Liver (tissue), 9 donors: ENCODE measurements around the gene SEMA4D. TPM values are rescaled to one million over a fixed set of nuclear protein-coding genes. Genes with fewer than 3 reads are reported as not detected.

Experiments used
- DNase-seq: peaks from one replicate; pipeline ENCODE4 v3.0.0-alpha.2; 2017; ENCODE audit warnings: low spot score
- H3K27ac ChIP-seq, 2 donors: one replicate each; pipeline ENCODE4 v1.7.0; 2013; ENCODE audit warnings: inconsistent platforms in 2 of 2, low read length in 2 of 2, control low read depth in 1 of 2, low read depth in 1 of 2, mild to moderate bottlenecking in 1 of 2
- H3K27me3 ChIP-seq, 4 donors: one replicate each; pipeline versions ENCODE4 v1.6.1 to v1.7.0; 2013; ENCODE audit warnings: low read length in 3 of 4, inconsistent platforms in 1 of 4, mild to moderate bottlenecking in 1 of 4, moderate library complexity in 1 of 4; ENCODE audit not compliant: control insufficient read depth in 4 of 4, insufficient read depth in 4 of 4
- H3K36me3 ChIP-seq, 4 donors: one replicate each; pipeline versions ENCODE4 v1.6.1 to v1.7.0; 2013; ENCODE audit warnings: low read length in 3 of 4, mild to moderate bottlenecking in 3 of 4, low read depth in 1 of 4, moderate library complexity in 1 of 4; ENCODE audit not compliant: control insufficient read depth in 4 of 4, insufficient read depth in 3 of 4
- H3K4me1 ChIP-seq, 4 donors: one replicate each; pipeline versions ENCODE4 v1.6.1 to v1.7.0; 2013; ENCODE audit warnings: low read length in 3 of 4, mild to moderate bottlenecking in 3 of 4, moderate library complexity in 1 of 4; ENCODE audit not compliant: control insufficient read depth in 4 of 4, insufficient read depth in 4 of 4
- H3K4me3 ChIP-seq, 3 donors: one replicate each; pipeline versions ENCODE4 v1.6.1 to v1.7.0; 2013; ENCODE audit warnings: low read length in 3 of 3, control low read depth in 1 of 3, low read depth in 1 of 3, mild to moderate bottlenecking in 1 of 3
- H3K9ac ChIP-seq, 2 donors: one replicate each; pipeline ENCODE4 v1.7.0; 2013; ENCODE audit warnings: low read length in 2 of 2, mild to moderate bottlenecking in 2 of 2, moderate library complexity in 2 of 2, control low read depth in 1 of 2, low read depth in 1 of 2
- H3K9me3 ChIP-seq, 4 donors: one replicate each; pipeline versions ENCODE4 v1.6.1 to v1.7.0; 2013; ENCODE audit warnings: low read length in 3 of 4; ENCODE audit not compliant: control insufficient read depth in 4 of 4
- EGR1 ChIP-seq, 2 donors: IDR thresholded peaks; 2 replicates each; pipeline ENCODE4 v1.6.1; 2016 to 2018; ENCODE audit warnings: antibody characterized with exemption in 2 of 2, low read depth in 2 of 2
- FOXA1 ChIP-seq: IDR thresholded peaks from 2 replicates; pipeline ENCODE4 v1.6.1; 2016; ENCODE audit warnings: antibody characterized with exemption
- FOXA2 ChIP-seq: IDR thresholded peaks from 2 replicates; pipeline ENCODE4 v1.6.1; 2016; ENCODE audit warnings: antibody characterized with exemption
- GABPA ChIP-seq, 2 donors: IDR thresholded peaks in 1 of 2; conservative IDR thresholded peaks in 1 of 2; 2 replicates each; pipeline ENCODE4 v1.6.1; 2016; ENCODE audit warnings: antibody characterized with exemption in 2 of 2, mild to moderate bottlenecking in 1 of 2, moderate library complexity in 1 of 2
- HNF4A ChIP-seq, 2 donors: conservative IDR thresholded peaks; 2 replicates each; pipeline ENCODE4 v1.6.1; 2016; ENCODE audit warnings: antibody characterized with exemption in 2 of 2, mild to moderate bottlenecking in 2 of 2
- HNF4G ChIP-seq: IDR thresholded peaks from 2 replicates; pipeline ENCODE4 v1.6.1; 2016; ENCODE audit warnings: antibody characterized with exemption
- NR2F2 ChIP-seq: IDR thresholded peaks from 2 replicates; pipeline ENCODE4 v1.6.1; 2016; ENCODE audit warnings: antibody characterized with exemption
- RAD21 ChIP-seq, 2 donors: IDR thresholded peaks; 2 replicates each; pipeline ENCODE4 v1.6.1; 2016; ENCODE audit warnings: antibody characterized with exemption in 2 of 2, mild to moderate bottlenecking in 2 of 2
- RXRA ChIP-seq, 2 donors: IDR thresholded peaks; 2 replicates each; pipeline ENCODE4 v1.6.1; 2017 to 2018; ENCODE audit warnings: antibody characterized with exemption in 2 of 2, mild to moderate bottlenecking in 1 of 2
- SP1 ChIP-seq: IDR thresholded peaks from 2 replicates; pipeline ENCODE4 v1.6.1; 2018; ENCODE audit warnings: antibody characterized with exemption, mild to moderate bottlenecking
- TAF1 ChIP-seq: conservative IDR thresholded peaks from 2 replicates; pipeline ENCODE4 v1.6.1; 2016; ENCODE audit warnings: antibody characterized with exemption, mild to moderate bottlenecking
- YY1 ChIP-seq: IDR thresholded peaks from 2 replicates; pipeline ENCODE4 v1.6.1; 2016; ENCODE audit warnings: antibody characterized with exemption, mild to moderate bottlenecking
- whole genome bisulfite sequencing: extraction: QIAGEN DNeasy Blood & Tissue Kit; methylation state at CpG from one replicate; pipeline ENCODE4 v1.1.7; 2013; 5-methylcytosine and 5-hydroxymethylcytosine counted together
- polyA plus RNA-seq, 2 donors: library from polyadenylated mRNA; stranded (reverse) in 1 of 2; unstranded in 1 of 2; fragments of 200-250 nt in 1 of 2; fragments of >200 nt in 1 of 2; fragmentation: Nextera tagmentation in 1 of 2; extraction: Ambion mirVana in 1 of 2; gene quantifications; one replicate each; pipeline versions ENCODE4 v1.2.1 to v1.2.3, GENCODE V29; 2013 to 2015
- total RNA-seq, 2 donors: library from RNA; depleted of rRNA; stranded (reverse); fragments of >200 nt; gene quantifications; one replicate each; pipeline ENCODE4 v1.2.3, GENCODE V29; 2014
- TF ChIP-seq, protein P1 (sequence below): IDR thresholded peaks from 2 replicates; pipeline ENCODE4 v1.6.1; 2016; ENCODE audit warnings: antibody characterized with exemption, mild to moderate bottlenecking
- TF ChIP-seq, protein P2 (sequence below): IDR thresholded peaks from 2 replicates; pipeline ENCODE4 v1.6.1; 2016; ENCODE audit warnings: antibody characterized with exemption
- TF ChIP-seq, protein P3 (sequence below): IDR thresholded peaks from 2 replicates; pipeline ENCODE4 v1.6.1; 2016; ENCODE audit warnings: antibody characterized with exemption
- TF ChIP-seq, protein P4 (sequence below): IDR thresholded peaks from 2 replicates; pipeline ENCODE4 v1.6.1; 2016; ENCODE audit warnings: antibody characterized with exemption
- TF ChIP-seq, protein P5 (sequence below): fragments of 150-350 bp; IDR thresholded peaks from 2 replicates; pipeline ENCODE4 v1.5.1; 2017; ENCODE audit warnings: improper control_type of control experiment, low read depth, low read length; ENCODE audit not compliant: missing input control
- donor health status: healthy.
- donor health status: healthy.
- donor health status: healthy.
- donor health status: healthy.
- donor health status: healthy.

SEMA4D gene
- total and polyA plus RNA-seq, 4 donors: 1.4 to 12.0 (median 4.1) TPM

DNA sequence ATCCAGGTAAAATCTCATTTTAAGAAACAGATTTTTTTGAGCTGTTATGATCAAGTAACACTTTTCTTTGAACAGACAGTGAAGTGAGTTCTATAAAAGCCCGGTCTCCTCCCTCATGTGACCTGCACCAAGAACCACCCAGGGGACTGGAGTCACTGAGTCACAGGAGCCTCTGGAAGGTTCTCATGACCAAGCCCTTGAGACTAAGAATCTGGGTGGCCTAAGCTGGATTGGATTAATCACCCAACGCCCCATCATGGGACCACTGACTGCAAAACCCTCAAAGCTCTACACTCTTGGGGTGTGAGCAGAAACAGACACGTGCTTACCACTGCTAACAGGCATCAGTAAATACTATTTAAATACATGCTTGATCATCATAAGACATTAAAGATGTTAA, 131.2 kb downstream of the SEMA4D start:
- Histone ChIP-seq H3K4me1 (peaks cover 0 to 2% (median 0%) of the 10 kb centered on the region in 4 donors), H3K36me3 (peaks cover 0 to 4% (median 2%) of the 10 kb centered on the region in 4 donors), H3K9me3 (no peaks in the 10 kb centered on the region), H3K4me3 (no peak overlapping the region), H3K9ac (no peak overlapping the region), H3K27me3 (no peaks in the 10 kb centered on the region), H3K27ac (no peak overlapping the region)
- TF ChIP-seq FOXA1 (no peak), EGR1 (IDR thresholded peaks at IDR 0.05; ENCODE audit: low read depth in 2 of 2) (no peak), HNF4G (no peak), RXRA (IDR thresholded peaks at IDR 0.05) (no peak), HNF4A (conservative IDR thresholded peaks at IDR 0.05) (no peak), RAD21 (IDR thresholded peaks at IDR 0.05) (no peak), SP1 (no peak), GABPA (IDR thresholded peaks at IDR 0.05 in 1 of 2, conservative IDR thresholded peaks at IDR 0.05 in 1 of 2) (no peak), TAF1 (no peak), FOXA2 (no peak)
- TF ChIP-seq, protein P1, sequence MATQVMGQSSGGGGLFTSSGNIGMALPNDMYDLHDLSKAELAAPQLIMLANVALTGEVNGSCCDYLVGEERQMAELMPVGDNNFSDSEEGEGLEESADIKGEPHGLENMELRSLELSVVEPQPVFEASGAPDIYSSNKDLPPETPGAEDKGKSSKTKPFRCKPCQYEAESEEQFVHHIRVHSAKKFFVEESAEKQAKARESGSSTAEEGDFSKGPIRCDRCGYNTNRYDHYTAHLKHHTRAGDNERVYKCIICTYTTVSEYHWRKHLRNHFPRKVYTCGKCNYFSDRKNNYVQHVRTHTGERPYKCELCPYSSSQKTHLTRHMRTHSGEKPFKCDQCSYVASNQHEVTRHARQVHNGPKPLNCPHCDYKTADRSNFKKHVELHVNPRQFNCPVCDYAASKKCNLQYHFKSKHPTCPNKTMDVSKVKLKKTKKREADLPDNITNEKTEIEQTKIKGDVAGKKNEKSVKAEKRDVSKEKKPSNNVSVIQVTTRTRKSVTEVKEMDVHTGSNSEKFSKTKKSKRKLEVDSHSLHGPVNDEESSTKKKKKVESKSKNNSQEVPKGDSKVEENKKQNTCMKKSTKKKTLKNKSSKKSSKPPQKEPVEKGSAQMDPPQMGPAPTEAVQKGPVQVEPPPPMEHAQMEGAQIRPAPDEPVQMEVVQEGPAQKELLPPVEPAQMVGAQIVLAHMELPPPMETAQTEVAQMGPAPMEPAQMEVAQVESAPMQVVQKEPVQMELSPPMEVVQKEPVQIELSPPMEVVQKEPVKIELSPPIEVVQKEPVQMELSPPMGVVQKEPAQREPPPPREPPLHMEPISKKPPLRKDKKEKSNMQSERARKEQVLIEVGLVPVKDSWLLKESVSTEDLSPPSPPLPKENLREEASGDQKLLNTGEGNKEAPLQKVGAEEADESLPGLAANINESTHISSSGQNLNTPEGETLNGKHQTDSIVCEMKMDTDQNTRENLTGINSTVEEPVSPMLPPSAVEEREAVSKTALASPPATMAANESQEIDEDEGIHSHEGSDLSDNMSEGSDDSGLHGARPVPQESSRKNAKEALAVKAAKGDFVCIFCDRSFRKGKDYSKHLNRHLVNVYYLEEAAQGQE: no peak
- TF ChIP-seq, protein P2, sequence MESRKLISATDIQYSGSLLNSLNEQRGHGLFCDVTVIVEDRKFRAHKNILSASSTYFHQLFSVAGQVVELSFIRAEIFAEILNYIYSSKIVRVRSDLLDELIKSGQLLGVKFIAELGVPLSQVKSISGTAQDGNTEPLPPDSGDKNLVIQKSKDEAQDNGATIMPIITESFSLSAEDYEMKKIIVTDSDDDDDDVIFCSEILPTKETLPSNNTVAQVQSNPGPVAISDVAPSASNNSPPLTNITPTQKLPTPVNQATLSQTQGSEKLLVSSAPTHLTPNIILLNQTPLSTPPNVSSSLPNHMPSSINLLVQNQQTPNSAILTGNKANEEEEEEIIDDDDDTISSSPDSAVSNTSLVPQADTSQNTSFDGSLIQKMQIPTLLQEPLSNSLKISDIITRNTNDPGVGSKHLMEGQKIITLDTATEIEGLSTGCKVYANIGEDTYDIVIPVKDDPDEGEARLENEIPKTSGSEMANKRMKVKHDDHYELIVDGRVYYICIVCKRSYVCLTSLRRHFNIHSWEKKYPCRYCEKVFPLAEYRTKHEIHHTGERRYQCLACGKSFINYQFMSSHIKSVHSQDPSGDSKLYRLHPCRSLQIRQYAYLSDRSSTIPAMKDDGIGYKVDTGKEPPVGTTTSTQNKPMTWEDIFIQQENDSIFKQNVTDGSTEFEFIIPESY: no peak
- TF ChIP-seq, protein P3, sequence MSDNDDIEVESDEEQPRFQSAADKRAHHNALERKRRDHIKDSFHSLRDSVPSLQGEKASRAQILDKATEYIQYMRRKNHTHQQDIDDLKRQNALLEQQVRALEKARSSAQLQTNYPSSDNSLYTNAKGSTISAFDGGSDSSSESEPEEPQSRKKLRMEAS: no peak
- TF ChIP-seq, protein P4, sequence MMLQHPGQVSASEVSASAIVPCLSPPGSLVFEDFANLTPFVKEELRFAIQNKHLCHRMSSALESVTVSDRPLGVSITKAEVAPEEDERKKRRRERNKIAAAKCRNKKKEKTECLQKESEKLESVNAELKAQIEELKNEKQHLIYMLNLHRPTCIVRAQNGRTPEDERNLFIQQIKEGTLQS: no peak
- TF ChIP-seq, protein P5, sequence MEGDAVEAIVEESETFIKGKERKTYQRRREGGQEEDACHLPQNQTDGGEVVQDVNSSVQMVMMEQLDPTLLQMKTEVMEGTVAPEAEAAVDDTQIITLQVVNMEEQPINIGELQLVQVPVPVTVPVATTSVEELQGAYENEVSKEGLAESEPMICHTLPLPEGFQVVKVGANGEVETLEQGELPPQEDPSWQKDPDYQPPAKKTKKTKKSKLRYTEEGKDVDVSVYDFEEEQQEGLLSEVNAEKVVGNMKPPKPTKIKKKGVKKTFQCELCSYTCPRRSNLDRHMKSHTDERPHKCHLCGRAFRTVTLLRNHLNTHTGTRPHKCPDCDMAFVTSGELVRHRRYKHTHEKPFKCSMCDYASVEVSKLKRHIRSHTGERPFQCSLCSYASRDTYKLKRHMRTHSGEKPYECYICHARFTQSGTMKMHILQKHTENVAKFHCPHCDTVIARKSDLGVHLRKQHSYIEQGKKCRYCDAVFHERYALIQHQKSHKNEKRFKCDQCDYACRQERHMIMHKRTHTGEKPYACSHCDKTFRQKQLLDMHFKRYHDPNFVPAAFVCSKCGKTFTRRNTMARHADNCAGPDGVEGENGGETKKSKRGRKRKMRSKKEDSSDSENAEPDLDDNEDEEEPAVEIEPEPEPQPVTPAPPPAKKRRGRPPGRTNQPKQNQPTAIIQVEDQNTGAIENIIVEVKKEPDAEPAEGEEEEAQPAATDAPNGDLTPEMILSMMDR: no peak
- 98% methylated on average over 3 of the region's 3 CpGs for WGBS
- DNase-seq: no peak

DNA sequence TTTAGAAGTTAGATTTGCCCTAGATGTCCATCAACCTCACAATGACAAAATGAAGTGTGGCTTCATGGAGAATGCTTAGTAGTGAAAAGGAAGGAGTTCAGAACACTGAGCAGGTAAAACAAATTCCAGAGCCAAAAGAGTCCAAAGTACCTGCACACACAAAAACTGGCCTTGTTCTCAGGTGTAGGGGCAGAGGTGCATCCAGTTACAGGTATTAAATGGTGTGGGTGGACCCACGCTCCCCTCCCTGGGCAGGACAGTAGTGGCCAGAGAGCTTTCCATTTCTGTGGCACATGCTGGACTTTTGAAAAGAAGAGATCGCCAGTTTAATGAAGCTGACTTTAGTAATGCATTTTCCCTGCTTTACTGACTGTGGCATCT, 132.4 kb downstream of the SEMA4D start:
- Histone ChIP-seq H3K9ac (no peak overlapping the region), H3K27ac (no peak overlapping the region), H3K27me3 (no peaks in the 10 kb centered on the region), H3K4me1 (peaks cover 0 to 2% (median 0%) of the 10 kb centered on the region in 4 donors), H3K4me3 (no peak overlapping the region), H3K9me3 (no peaks in the 10 kb centered on the region), H3K36me3 (peaks cover 3 to 16% (median 12%) of the 10 kb centered on the region in 4 donors)
- DNase-seq: no peak
- WGBS: 95% methylated on average over 2 of the region's 2 CpGs
- TF ChIP-seq FOXA2: no peak
- TF ChIP-seq, protein P2: no peak
- TF ChIP-seq RXRA (IDR thresholded peaks at IDR 0.05): no peak
- TF ChIP-seq, protein P4: no peak
- TF ChIP-seq RAD21 (IDR thresholded peaks at IDR 0.05): no peak
- no peak for TF ChIP-seq NR2F2
- no peak for TF ChIP-seq TAF1
- TF ChIP-seq SP1: no peak
- no peak for TF ChIP-seq FOXA1
- TF ChIP-seq, protein P1: no peak
- TF ChIP-seq YY1: no peak
- no peak for TF ChIP-seq GABPA (IDR thresholded peaks at IDR 0.05 in 1 of 2, conservative IDR thresholded peaks at IDR 0.05 in 1 of 2)
- no peak for TF ChIP-seq HNF4G
- no peak for TF ChIP-seq HNF4A (conservative IDR thresholded peaks at IDR 0.05)
